Astrocyte (in vitro differentiated cells and primary cell): ENCODE results near the gene SUSD6. TPM values are rescaled to one million over a fixed set of nuclear protein-coding genes. Genes with fewer than 3 reads are reported as not detected.

ENCODE experiments used
- DNase-seq: peaks from one replicate; pipeline ENCODE4 v3.0.0-alpha.2; 2010; ENCODE audit warnings: low read depth
- FAIRE-seq: peaks from 2 replicates; lab custom pipeline; 2011; peaks lifted over from hg19 to GRCh38; lab: Jason Lieb, UNC
- H2AFZ ChIP-seq: 2 replicates; pipeline ENCODE4 v1.6.0; 2012; ENCODE audit warnings: low read depth, low read length, inconsistent platforms
- H3K27ac ChIP-seq: 2 replicates; pipeline ENCODE4 v1.5.1; 2011; ENCODE audit warnings: low read depth, low read length, inconsistent platforms
- H3K27me3 ChIP-seq: 2 replicates; pipeline ENCODE4 v1.6.0; 2011; ENCODE audit warnings: low read length, inconsistent platforms; ENCODE audit not compliant: insufficient read depth
- H3K36me3 ChIP-seq: 2 replicates; pipeline ENCODE4 v1.5.1; 2011; ENCODE audit warnings: low read length, inconsistent platforms; ENCODE audit not compliant: insufficient read depth
- H3K4me1 ChIP-seq: 2 replicates; pipeline ENCODE4 v1.5.1; 2011; ENCODE audit warnings: low read length, inconsistent platforms; ENCODE audit not compliant: insufficient read depth
- H3K4me2 ChIP-seq: 2 replicates; pipeline ENCODE4 v1.6.0; 2012; ENCODE audit warnings: low read length, inconsistent platforms
- H3K4me3 ChIP-seq: 2 replicates; pipeline ENCODE4 v1.5.1; 2011; ENCODE audit warnings: low read depth, mild to moderate bottlenecking, low read length, inconsistent platforms; ENCODE audit not compliant: insufficient read depth
- H3K79me2 ChIP-seq: 2 replicates; pipeline ENCODE4 v1.6.0; 2012; ENCODE audit warnings: mild to moderate bottlenecking, low read length, inconsistent platforms; ENCODE audit not compliant: insufficient read depth
- H3K9ac ChIP-seq: 2 replicates; pipeline ENCODE4 v1.6.0; 2012; ENCODE audit warnings: mild to moderate bottlenecking, low read length, inconsistent platforms
- H3K9me3 ChIP-seq: 2 replicates; pipeline ENCODE4 v1.5.1; 2012; ENCODE audit warnings: low read depth, mild to moderate bottlenecking, low read length, inconsistent platforms; ENCODE audit not compliant: insufficient read depth
- H4K20me1 ChIP-seq: 2 replicates; pipeline ENCODE4 v1.6.0; 2012; ENCODE audit warnings: low read length, inconsistent platforms; ENCODE audit not compliant: insufficient read depth
- H3K27ac Mint-ChIP-seq: one replicate; pipeline ENCODE4 v1.8.0; 2021; ENCODE audit warnings: mild to moderate bottlenecking, mixed read lengths; ENCODE audit not compliant: unreplicated experiment
- H3K27me3 Mint-ChIP-seq: one replicate; pipeline ENCODE4 v1.8.0; 2021; ENCODE audit warnings: low read depth, mixed read lengths; ENCODE audit not compliant: unreplicated experiment
- H3K36me3 Mint-ChIP-seq: one replicate; pipeline ENCODE4 v1.8.0; 2021; ENCODE audit warnings: low read depth, mixed read lengths; ENCODE audit not compliant: unreplicated experiment
- H3K4me1 Mint-ChIP-seq: one replicate; pipeline ENCODE4 v1.8.0; 2021; ENCODE audit warnings: low read depth, mixed read lengths; ENCODE audit not compliant: unreplicated experiment
- H3K4me3 Mint-ChIP-seq: one replicate; pipeline ENCODE4 v1.8.0; 2021; ENCODE audit warnings: mild to moderate bottlenecking, moderate library complexity, mixed read lengths; ENCODE audit not compliant: unreplicated experiment
- H3K9me3 Mint-ChIP-seq: one replicate; pipeline ENCODE4 v1.8.0; 2021; ENCODE audit warnings: mild to moderate bottlenecking, mixed read lengths; ENCODE audit not compliant: unreplicated experiment
- CTCF ChIP-seq: IDR thresholded peaks from 2 replicates; pipeline ENCODE4 v1.5.1; 2011; ENCODE audit warnings: low read depth, mild to moderate bottlenecking, inconsistent platforms, low read length, moderate library complexity; ENCODE audit not compliant: insufficient read depth
- EZH2 ChIP-seq: IDR thresholded peaks from 2 replicates; pipeline ENCODE4 v1.6.1; 2012; ENCODE audit warnings: mild to moderate bottlenecking, low read length, inconsistent platforms; ENCODE audit not compliant: insufficient read depth
- total RNA-seq: library from RNA; stranded (reverse); gene quantifications from 2 replicates; pipeline ENCODE4 v1.2.1, GENCODE V29; 2021

Gene SUSD6
- total RNA-seq, 1 donor from 2014 or later = 25.6 TPM

GRCh38 chr14:69760810-69761209 lies 149.4 kb downstream of the SUSD6 start:
- no peak overlapping the region for H3K27ac ChIP-seq
- TF ChIP-seq EZH2 (no peak), CTCF (no peak)
- H3K4me3 ChIP-seq = no peak overlapping the region
- DNase-seq = no peak
- H3K4me2 ChIP-seq = peak overlapping the region; percentile 26
- H3K27me3 ChIP-seq = no peaks in the 10 kb centered on the region
- no peak overlapping the region for H3K27ac Mint-ChIP-seq
- no peak overlapping the region for H3K9ac ChIP-seq
- H3K4me1 ChIP-seq = peaks cover 4% of the 10 kb centered on the region
- H4K20me1 ChIP-seq = no peaks in the 10 kb centered on the region
- peaks cover under 1% of the 10 kb centered on the region for H3K4me1 Mint-ChIP-seq
- peaks cover 5% of the 10 kb centered on the region for H3K9me3 Mint-ChIP-seq
- H3K36me3 ChIP-seq = no peaks in the 10 kb centered on the region
- H3K36me3 Mint-ChIP-seq = no peaks in the 10 kb centered on the region
- H3K9me3 ChIP-seq = no peaks in the 10 kb centered on the region
- no peak overlapping the region for H3K4me3 Mint-ChIP-seq
- no peak overlapping the region for H2AFZ ChIP-seq
- no peaks in the 10 kb centered on the region for H3K27me3 Mint-ChIP-seq
- no peaks in the 10 kb centered on the region for H3K79me2 ChIP-seq
- FAIRE-seq = no peak

- DNase-seq (no peak), FAIRE-seq (no peak)
- H3K36me3 Mint-ChIP-seq = peaks cover 10% of the 10 kb centered on the region
- H3K27ac ChIP-seq = no peak overlapping the region
- no peaks in the 10 kb centered on the region for H3K27me3 Mint-ChIP-seq
- H3K79me2 ChIP-seq = peaks cover 20% of the 10 kb centered on the region
- H3K9me3 Mint-ChIP-seq = peaks cover 5% of the 10 kb centered on the region
- H2AFZ ChIP-seq = no peak overlapping the region
- no peak overlapping the region for H3K4me3 Mint-ChIP-seq
- TF ChIP-seq EZH2 = no peak
- TF ChIP-seq CTCF = no peak
- H3K4me1 Mint-ChIP-seq = peaks cover 13% of the 10 kb centered on the region
- H3K4me2 ChIP-seq = no peak overlapping the region
- H3K9me3 ChIP-seq = no peaks in the 10 kb centered on the region
- no peak overlapping the region for H3K9ac ChIP-seq
- H3K36me3 ChIP-seq = peaks cover 11% of the 10 kb centered on the region
- peaks cover 15% of the 10 kb centered on the region for H3K4me1 ChIP-seq
- no peaks in the 10 kb centered on the region for H3K27me3 ChIP-seq
- no peak overlapping the region for H3K27ac Mint-ChIP-seq
- H4K20me1 ChIP-seq = peaks cover 13% of the 10 kb centered on the region
- H3K4me3 ChIP-seq = no peak overlapping the region
These were observed 152.5 kb downstream of the SUSD6 start for GRCh38 chr14:69763761-69764510.

Other genes with a start within 250 kb of the SUSD6 start
- 233 and 255 TPM in 2 replicates for gene ERH, start 213.3 kb upstream of the SUSD6 start, total RNA-seq
- 69.5 and 79.1 TPM in 2 replicates for gene SLC39A9, start 212.9 kb upstream of the SUSD6 start, total RNA-seq
- gene PLEKHD1, start 126.9 kb upstream of the SUSD6 start, total RNA-seq = 0.05 and 0.14 TPM in 2 replicates
- not detected in 2 replicates for gene CCDC177, start 36.7 kb upstream of the SUSD6 start, total RNA-seq
- gene SRSF5, start 155.5 kb downstream of the SUSD6 start, total RNA-seq = 195 and 203 TPM in 2 replicates
- not detected in 2 replicates for gene SLC10A1, start 185.6 kb downstream of the SUSD6 start, total RNA-seq